ENCODE data around the gene SGMS2. TPM values are rescaled to one million over a fixed set of nuclear protein-coding genes. Genes with fewer than 3 reads are reported as not detected.
A peak's percentile ranks its signal among the peaks of the same experiment; 100 is the strongest.

SGMS2 gene
- total and polyA plus RNA-seq, 12 donors: 1.0 to 52.3 (median 15.4) TPM

DNA sequence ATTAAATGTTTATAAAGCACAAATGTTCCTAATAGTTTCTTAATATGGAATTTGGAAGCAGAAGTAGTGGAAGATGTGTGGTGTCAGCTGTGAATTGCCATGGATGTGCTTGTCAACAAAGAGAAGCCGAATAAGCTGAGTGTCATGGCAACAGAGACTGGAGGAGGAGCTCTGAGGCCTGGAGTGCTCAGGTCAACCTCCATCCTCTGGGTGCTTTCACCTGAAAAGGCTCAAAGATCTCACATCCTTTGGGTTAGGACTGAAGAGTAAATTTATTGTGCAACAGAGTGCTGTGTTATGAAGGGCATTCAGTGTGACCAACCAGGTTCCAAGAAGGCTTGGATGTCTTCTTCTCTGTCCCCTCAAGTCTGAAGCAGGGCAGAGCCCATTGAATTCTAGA is 18.7 kb downstream of the SGMS2 start:
- WGBS, 4 donors: 45 to 63% (median 53%) methylated on average over 1 of the region's 1 CpG
- DNase-seq: no peak
- Histone ChIP-seq H3K4me3 (no peak overlapping the region), H3K9me3 (replicated peaks in 1 of 3) (no peaks in the 10 kb centered on the region), H3K27ac (no peak overlapping the region), H3K27me3 (no peaks in the 10 kb centered on the region), H3K4me1 (replicated peaks in 1 of 2) (no peaks in the 10 kb centered on the region), H3K36me3 (replicated peaks in 1 of 2) (no peaks in the 10 kb centered on the region)
- intact Hi-C loops (cut with DNase I): no loop called here
- TF ChIP-seq POLR2A (IDR thresholded peaks at IDR 0.05): no peak
- TF ChIP-seq, protein P1, sequence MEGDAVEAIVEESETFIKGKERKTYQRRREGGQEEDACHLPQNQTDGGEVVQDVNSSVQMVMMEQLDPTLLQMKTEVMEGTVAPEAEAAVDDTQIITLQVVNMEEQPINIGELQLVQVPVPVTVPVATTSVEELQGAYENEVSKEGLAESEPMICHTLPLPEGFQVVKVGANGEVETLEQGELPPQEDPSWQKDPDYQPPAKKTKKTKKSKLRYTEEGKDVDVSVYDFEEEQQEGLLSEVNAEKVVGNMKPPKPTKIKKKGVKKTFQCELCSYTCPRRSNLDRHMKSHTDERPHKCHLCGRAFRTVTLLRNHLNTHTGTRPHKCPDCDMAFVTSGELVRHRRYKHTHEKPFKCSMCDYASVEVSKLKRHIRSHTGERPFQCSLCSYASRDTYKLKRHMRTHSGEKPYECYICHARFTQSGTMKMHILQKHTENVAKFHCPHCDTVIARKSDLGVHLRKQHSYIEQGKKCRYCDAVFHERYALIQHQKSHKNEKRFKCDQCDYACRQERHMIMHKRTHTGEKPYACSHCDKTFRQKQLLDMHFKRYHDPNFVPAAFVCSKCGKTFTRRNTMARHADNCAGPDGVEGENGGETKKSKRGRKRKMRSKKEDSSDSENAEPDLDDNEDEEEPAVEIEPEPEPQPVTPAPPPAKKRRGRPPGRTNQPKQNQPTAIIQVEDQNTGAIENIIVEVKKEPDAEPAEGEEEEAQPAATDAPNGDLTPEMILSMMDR (IDR thresholded peaks at IDR 0.05): no peak

DNA sequence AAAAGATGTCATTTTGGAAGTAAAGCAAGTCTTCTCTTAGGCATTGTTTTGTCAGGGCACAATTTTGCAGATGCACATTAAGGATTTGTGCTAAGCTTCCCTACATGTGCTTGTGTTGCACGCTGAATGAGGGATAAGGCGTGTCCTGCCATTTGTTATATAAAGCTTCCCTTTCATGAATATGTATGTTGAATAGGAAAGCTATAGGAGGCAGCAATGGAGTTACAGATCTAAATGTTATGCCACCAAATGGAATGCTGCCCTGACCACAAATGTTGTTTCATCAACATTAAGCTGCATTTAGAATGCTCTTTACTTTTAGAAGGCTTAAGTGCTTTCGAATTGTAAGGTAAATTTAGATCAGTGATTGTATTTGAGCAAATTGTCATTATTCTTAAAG is 20.9 kb downstream of the SGMS2 start:
- Histone ChIP-seq H3K36me3 (replicated peaks in 1 of 2) (no peaks in the 10 kb centered on the region), H3K9me3 (replicated peaks in 1 of 3) (no peaks in the 10 kb centered on the region), H3K27me3 (no peaks in the 10 kb centered on the region), H3K4me1 (replicated peaks in 1 of 2) (no peaks in the 10 kb centered on the region), H3K27ac (no peak overlapping the region), H3K4me3 (no peak overlapping the region)
- 93 to 98% (median 96%) methylated on average over 3 of the region's 3 CpGs for WGBS, 4 donors
- TF ChIP-seq, protein P1 (IDR thresholded peaks at IDR 0.05): no peak
- no peak for TF ChIP-seq POLR2A (IDR thresholded peaks at IDR 0.05)
- no peak for DNase-seq
- intact Hi-C loops (cut with DNase I): no loop called here

DNA sequence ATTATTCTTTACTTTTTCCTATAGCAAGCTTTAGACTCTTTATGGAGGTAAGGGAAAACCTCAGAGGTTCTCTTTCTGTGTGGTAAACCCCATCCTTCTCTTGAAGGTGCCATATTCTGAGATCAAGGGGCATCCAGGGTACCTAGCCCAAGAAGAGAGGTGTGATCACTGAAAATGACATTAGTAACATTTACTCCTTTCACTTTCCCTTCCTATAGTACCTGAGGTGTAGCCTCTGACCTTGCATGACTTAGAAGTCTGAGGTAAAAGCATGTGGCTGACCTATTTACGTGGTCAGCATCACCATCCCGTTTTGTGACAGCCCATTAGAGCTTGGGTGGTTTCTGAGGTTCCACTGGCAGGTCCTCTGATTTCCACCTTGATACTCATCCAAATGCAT is 25.7 kb downstream of the SGMS2 start:
- intact Hi-C loops (cut with DNase I): no loop called here
- DNase-seq: no peak
- no peaks in the 10 kb centered on the region for H3K36me3 ChIP-seq (replicated peaks in 1 of 2)
- no peak for TF ChIP-seq POLR2A (IDR thresholded peaks at IDR 0.05)
- TF ChIP-seq, protein P1 (IDR thresholded peaks at IDR 0.05): no peak
- H3K9me3 ChIP-seq (replicated peaks in 1 of 3): no peaks in the 10 kb centered on the region
- H3K4me3 ChIP-seq: no peak overlapping the region
- H3K27ac ChIP-seq: no peak overlapping the region
- H3K4me1 ChIP-seq (replicated peaks in 1 of 2): peaks cover 0 to 14% of the 10 kb centered on the region in 2 donors
- 66 to 90% (median 86%) methylated on average over 2 of the region's 2 CpGs for WGBS, 4 donors
- no peaks in the 10 kb centered on the region for H3K27me3 ChIP-seq

DNA sequence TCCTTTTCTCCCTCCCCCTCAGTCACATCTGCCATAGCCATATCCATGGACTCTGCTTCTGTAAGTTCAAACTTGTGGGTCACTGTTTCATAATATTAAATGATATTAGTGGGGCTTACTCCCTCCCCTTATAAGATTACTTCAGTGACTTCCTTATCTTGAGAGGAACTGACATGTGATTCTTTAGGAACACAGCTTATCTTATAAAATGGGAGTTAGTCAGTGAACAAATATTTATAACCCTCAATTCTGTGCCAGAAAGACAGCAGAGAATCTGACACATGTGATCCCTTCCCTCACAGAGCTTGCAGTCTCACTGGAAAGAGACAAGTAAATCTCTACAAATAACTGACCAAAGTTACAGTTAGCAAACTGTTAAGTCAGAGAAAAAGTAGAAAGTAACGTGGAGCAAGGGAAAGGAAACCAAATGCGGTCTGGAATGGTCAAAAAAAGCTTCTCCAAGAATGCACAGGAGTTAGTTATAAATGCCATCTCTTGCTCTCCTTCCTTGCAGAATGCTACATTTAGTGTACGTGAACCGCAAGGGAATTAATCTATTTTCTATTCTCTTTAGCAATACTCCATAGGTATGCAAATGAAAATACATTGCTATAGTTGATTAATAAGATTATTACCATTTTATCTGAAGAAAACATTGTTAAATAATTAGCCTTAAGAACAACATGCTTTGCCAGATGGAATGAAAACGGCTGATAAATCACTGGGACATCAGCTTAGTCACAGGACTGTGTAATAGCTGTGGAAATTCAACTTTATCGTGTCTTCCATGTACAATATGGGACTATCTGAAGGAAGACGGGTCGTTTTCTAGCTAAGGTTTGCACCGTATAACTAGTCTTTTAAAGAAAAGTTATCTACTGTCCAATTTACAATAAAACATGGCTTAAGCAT is 29.0 kb downstream of the SGMS2 start:
- no peaks in the 10 kb centered on the region for H3K9me3 ChIP-seq (replicated peaks in 1 of 3)
- WGBS, 4 donors: 48 to 58% (median 54%) methylated on average over 9 of the region's 9 CpGs
- H3K4me1 ChIP-seq (replicated peaks in 1 of 2): peaks cover 0 to 14% of the 10 kb centered on the region in 2 donors
- peak overlapping the region in 4 of 5 donors; percentile 27 to 63 (median 46) for H3K27ac ChIP-seq
- intact Hi-C loops (cut with DNase I): no loop called here
- peak in 3 of 7 donors; percentile 13 to 21 (median 16) for DNase-seq
- TF ChIP-seq POLR2A (IDR thresholded peaks at IDR 0.05): peak in 1 of 2 donors; percentile 12
- TF ChIP-seq, protein P1 (IDR thresholded peaks at IDR 0.05): no peak
- peak overlapping the region in 1 of 4 donors; percentile 17 for H3K4me3 ChIP-seq
- H3K27me3 ChIP-seq: no peaks in the 10 kb centered on the region
- no peaks in the 10 kb centered on the region for H3K36me3 ChIP-seq (replicated peaks in 1 of 2)

Data from adrenal gland (tissue), 12 donors.